ENCODE results near the gene PIK3R1. TPM values are rescaled to one million over a fixed set of nuclear protein-coding genes. Genes with fewer than 3 reads are reported as not detected.

The PIK3R1 gene
- total RNA-seq, 8 experiments from 2014 or later: 14.6 to 127 (median 36.8) TPM

GRCh38 chr5:68273717-68274409, 58.3 kb downstream of the PIK3R1 start:
- Histone ChIP-seq H3K4me3 (no peak overlapping the region), H3K27ac (no peak overlapping the region), H3K4me1 (replicated peaks in 1 of 2) (peaks cover 3 to 6% of the 10 kb centered on the region in 2 donors)
- in situ Hi-C loops (cut with MboI; ENCODE audit: low pct_unique_long_range_greater_than_20kb in 2 of 9, low sequenced_read_pairs in 9 of 9, unreplicated experiment in 9 of 9): loop anchor here in 6 of 9 experiments (25.0 kb wide), 2 partner anchors 262 to 1037 kb away; no protein-coding TSS in a partner anchor
- ATAC-seq (replicated peaks in 6 of 8): no peak
- WGBS, 10 experiments: 67 to 100% (median 90%) methylated on average over 1 to 3 of the region's 3 CpGs; no CpG with 5 or more reads in 1 of the 10 experiments

DNA sequence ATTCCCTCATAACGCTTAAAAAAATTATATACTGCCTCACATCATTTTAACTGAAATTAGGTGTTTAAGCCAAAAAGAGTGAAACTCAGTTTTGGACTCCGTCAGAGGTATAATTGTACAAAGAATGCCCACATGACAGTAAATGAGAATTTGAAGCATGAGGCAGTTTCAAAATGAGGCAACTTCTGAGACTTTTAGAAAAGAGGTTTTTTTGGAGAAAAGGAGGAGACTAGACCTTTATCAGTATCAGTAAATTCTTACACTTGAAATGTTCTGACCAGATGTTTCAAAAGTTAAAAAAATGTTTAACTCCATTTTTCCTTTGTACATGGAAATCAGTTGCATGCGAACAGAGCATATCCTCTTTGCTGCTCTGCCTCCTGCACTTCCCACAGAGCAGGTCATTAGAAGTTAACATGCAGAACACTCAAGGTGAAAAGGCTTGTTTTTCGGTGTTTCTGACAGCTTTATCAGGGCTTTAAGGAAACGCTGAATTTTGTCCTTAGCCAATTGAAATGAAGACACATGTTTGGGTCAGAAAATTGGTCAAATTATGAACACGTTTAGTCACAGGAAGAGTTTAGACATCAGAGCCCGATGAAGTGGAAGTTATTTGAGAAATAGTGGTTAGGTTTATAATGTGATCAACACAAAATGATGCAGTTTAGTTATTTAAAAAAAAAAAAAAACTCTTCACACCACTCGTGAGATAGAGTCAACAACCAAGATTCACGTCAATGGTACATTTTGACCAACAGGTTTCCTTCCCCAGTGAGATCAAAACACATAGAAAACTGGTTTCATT, 59.5 kb downstream of the PIK3R1 start:
- 38 to 97% (median 78%) methylated on average over 5 to 9 of the region's 9 CpGs for WGBS, 10 experiments
- Histone ChIP-seq H3K27ac (no peak overlapping the region), H3K4me3 (no peak overlapping the region), H3K4me1 (replicated peaks in 1 of 2) (peaks cover 3 to 6% of the 10 kb centered on the region in 2 donors)
- no peak for ATAC-seq (replicated peaks in 6 of 8)
- in situ Hi-C loops (cut with MboI; ENCODE audit: low pct_unique_long_range_greater_than_20kb in 2 of 9, low sequenced_read_pairs in 9 of 9, unreplicated experiment in 9 of 9): loop anchor here in 7 of 9 experiments (25.0 kb wide), 6 partner anchors 187 to 1038 kb away; no protein-coding TSS in a partner anchor

DNA sequence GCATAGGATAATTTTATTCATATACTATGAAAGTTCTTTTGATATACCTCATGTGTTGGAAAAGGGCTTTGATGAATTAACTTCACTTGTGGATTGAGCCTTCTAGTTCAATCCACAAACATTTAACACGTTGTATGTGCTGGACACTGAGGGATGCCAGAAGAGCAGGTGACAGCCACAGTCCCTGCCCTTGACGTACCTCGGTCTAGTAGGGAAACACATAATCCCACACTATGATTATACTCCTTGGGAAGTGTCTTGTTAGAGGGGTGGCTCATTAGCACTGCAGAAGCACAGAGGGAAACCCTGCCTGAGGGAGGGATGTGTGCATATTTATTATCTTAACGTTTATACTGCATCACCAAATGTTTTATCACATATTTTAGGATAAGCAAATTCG, 61.2 kb downstream of the PIK3R1 start:
- Histone ChIP-seq H3K27ac (no peak overlapping the region), H3K4me1 (replicated peaks in 1 of 2) (no peaks in the 10 kb centered on the region), H3K4me3 (no peak overlapping the region)
- 78 to 100% (median 94%) methylated on average over 1 to 5 of the region's 5 CpGs; no CpG with 5 or more reads in 2 of the 10 experiments for WGBS, 10 experiments
- in situ Hi-C loops (cut with MboI; ENCODE audit: low pct_unique_long_range_greater_than_20kb in 2 of 9, low sequenced_read_pairs in 9 of 9, unreplicated experiment in 9 of 9): loop anchor here in 7 of 9 experiments (25.0 kb wide), 4 partner anchors 186 to 736 kb away; no protein-coding TSS in a partner anchor
- ATAC-seq (replicated peaks in 6 of 8): peak in 1 of 8 experiments; percentile 61

- WGBS, 10 experiments: 75 to 100% (median 95%) methylated on average over 2 to 5 of the region's 5 CpGs
- Histone ChIP-seq H3K4me1 (replicated peaks in 1 of 2) (no peaks in the 10 kb centered on the region), H3K4me3 (no peak overlapping the region), H3K27ac (no peak overlapping the region)
- in situ Hi-C loops (cut with MboI; ENCODE audit: low pct_unique_long_range_greater_than_20kb in 2 of 9, low sequenced_read_pairs in 9 of 9, unreplicated experiment in 9 of 9): loop anchor here in 7 of 9 experiments (25.0 kb wide), 4 partner anchors 185 to 735 kb away; no protein-coding TSS in a partner anchor
- ATAC-seq (replicated peaks in 6 of 8): no peak
These were observed 61.9 kb downstream of the PIK3R1 start for GRCh38 chr5:68277431-68277830.

GRCh38 chr5:68279984-68280383, 64.4 kb downstream of the PIK3R1 start:
- H3K4me1 ChIP-seq (replicated peaks in 1 of 2): no peaks in the 10 kb centered on the region
- in situ Hi-C loops (cut with MboI; ENCODE audit: low pct_unique_long_range_greater_than_20kb in 2 of 9, low sequenced_read_pairs in 9 of 9, unreplicated experiment in 9 of 9): loop anchor here in 7 of 9 experiments (25.0 kb wide), 4 partner anchors 182 to 732 kb away; no protein-coding TSS in a partner anchor
- WGBS, 10 experiments: 14 to 100% (median 100%) methylated on average over 1 to 4 of the region's 4 CpGs; no CpG with 5 or more reads in 1 of the 10 experiments
- no peak overlapping the region for H3K27ac ChIP-seq
- H3K4me3 ChIP-seq: no peak overlapping the region
- ATAC-seq (replicated peaks in 6 of 8): no peak

DNA sequence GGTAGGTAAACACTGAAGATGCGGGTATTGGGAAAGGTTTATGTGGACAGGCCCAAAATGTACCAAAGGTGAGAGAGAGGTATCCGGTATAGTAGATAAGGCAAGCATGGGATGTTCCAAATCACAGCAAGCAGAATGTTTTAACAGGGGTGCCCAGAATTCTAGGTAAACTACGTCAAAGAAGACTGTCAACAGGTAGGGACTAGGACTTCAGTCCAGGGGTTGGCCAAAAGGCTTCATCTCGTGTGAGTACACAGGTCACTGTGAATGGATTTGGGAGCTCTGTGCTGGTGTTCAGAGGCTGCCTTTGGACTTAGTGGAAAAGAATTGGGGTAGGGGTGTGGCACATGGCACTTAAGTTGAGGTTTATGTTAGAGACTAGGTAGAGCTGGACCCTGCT, 66.4 kb downstream of the PIK3R1 start:
- ATAC-seq (replicated peaks in 6 of 8): no peak
- Histone ChIP-seq H3K4me1 (replicated peaks in 1 of 2) (no peaks in the 10 kb centered on the region), H3K27ac (no peak overlapping the region), H3K4me3 (no peak overlapping the region)
- 82 to 100% (median 100%) methylated on average over 1 to 3 of the region's 4 CpGs; no CpG with 5 or more reads in 2 of the 10 experiments for WGBS, 10 experiments
- in situ Hi-C loops (cut with MboI; ENCODE audit: low pct_unique_long_range_greater_than_20kb in 2 of 9, low sequenced_read_pairs in 9 of 9, unreplicated experiment in 9 of 9): loop anchor here in 7 of 9 experiments (25.0 kb wide), 4 partner anchors 180 to 730 kb away; no protein-coding TSS in a partner anchor

GRCh38 chr5:68283766-68284165, 68.2 kb downstream of the PIK3R1 start:
- H3K27ac ChIP-seq: no peak overlapping the region
- in situ Hi-C loops (cut with MboI; ENCODE audit: low pct_unique_long_range_greater_than_20kb in 2 of 9, low sequenced_read_pairs in 9 of 9, unreplicated experiment in 9 of 9): loop anchor here in 7 of 9 experiments (25.0 kb wide), 4 partner anchors 179 to 729 kb away; no protein-coding TSS in a partner anchor
- no peak for ATAC-seq (replicated peaks in 6 of 8)
- WGBS, 10 experiments: 50 to 100% (median 86%) methylated on average over 1 to 3 of the region's 4 CpGs; no CpG with 5 or more reads in 1 of the 10 experiments
- H3K4me3 ChIP-seq: no peak overlapping the region
- H3K4me1 ChIP-seq (replicated peaks in 1 of 2): peaks cover 2 to 4% of the 10 kb centered on the region in 2 donors

DNA sequence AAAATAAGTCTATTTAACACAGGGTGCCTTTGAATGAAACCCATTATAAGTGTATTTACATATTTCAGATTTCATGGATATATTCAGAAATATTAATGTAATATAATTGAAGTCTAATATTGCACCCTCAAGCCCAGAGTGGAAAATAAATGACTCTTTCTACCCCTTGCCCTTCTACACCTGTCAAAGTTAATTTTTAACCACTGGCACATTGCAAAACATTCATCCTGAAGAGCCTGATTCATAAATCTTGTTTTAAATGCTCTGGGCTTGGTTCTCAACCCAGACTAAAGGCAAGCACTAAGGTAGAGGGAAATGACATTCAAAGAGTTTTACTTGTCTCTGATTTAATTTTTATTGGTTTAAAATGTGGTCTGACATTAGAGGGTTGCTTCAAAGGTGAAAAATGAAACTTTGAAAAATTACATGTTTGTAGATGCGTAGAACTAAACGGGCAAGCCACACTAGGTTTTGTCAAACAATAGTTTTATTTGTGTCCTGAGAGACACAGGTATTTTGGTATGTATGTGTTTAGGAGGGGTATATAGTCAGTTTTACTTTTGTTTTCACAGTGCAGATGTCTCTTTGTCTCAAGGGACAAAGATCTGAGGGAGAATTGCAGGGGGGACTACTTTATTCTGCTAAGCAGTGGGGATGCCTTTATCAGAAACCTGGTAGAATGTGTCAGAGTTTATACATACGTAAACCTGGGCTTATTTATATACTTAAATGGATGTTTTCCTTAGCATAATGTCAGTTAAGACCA, 69.7 kb downstream of the PIK3R1 start:
- in situ Hi-C loops (cut with MboI; ENCODE audit: low pct_unique_long_range_greater_than_20kb in 2 of 9, low sequenced_read_pairs in 9 of 9, unreplicated experiment in 9 of 9): loop anchor here in 8 of 9 experiments (5.0 to 25.0 kb wide), 5 partner anchors 167 to 727 kb away; no protein-coding TSS in a partner anchor
- Histone ChIP-seq H3K4me1 (replicated peaks in 1 of 2) (peaks cover 6 to 9% of the 10 kb centered on the region in 2 donors), H3K4me3 (no peak overlapping the region), H3K27ac (no peak overlapping the region)
- ATAC-seq (replicated peaks in 6 of 8): no peak
- WGBS, 10 experiments: 20 to 100% (median 73%) methylated on average over 1 to 3 of the region's 3 CpGs

- WGBS, 10 experiments: 0 to 27% (median 8%) methylated on average over 1 to 4 of the region's 4 CpGs
- H3K27ac ChIP-seq: no peak overlapping the region
- peak in 1 of 8 experiments; percentile 10 for ATAC-seq (replicated peaks in 6 of 8)
- in situ Hi-C loops (cut with MboI; ENCODE audit: low pct_unique_long_range_greater_than_20kb in 2 of 9, low sequenced_read_pairs in 9 of 9, unreplicated experiment in 9 of 9): loop anchor here in 8 of 9 experiments (5.0 to 25.0 kb wide), 5 partner anchors 166 to 726 kb away; no protein-coding TSS in a partner anchor
- no peak overlapping the region for H3K4me3 ChIP-seq
- H3K4me1 ChIP-seq (replicated peaks in 1 of 2): peaks cover 6 to 10% of the 10 kb centered on the region in 2 donors
These were observed 70.5 kb downstream of the PIK3R1 start for GRCh38 chr5:68285851-68286611.

DNA sequence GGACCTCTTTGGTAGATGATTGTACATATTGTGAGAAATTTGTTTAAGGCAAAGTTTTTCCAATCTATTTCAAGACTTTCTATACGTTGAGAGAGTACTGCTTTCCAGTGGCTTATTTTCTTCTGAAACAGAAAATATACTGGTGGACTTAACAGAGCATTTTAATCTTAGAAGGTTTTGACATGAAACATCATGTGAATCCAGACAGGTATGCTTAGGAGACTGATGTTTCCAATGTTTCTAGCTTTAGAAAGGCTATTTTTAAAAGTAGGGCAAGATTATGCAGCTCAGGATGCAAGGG, 71.0 kb downstream of the PIK3R1 start:
- in situ Hi-C loops (cut with MboI; ENCODE audit: low pct_unique_long_range_greater_than_20kb in 2 of 9, low sequenced_read_pairs in 9 of 9, unreplicated experiment in 9 of 9): loop anchor here in 8 of 9 experiments (5.0 to 25.0 kb wide), 5 partner anchors 166 to 726 kb away; no protein-coding TSS in a partner anchor
- no peak for ATAC-seq (replicated peaks in 6 of 8)
- H3K4me1 ChIP-seq (replicated peaks in 1 of 2): peaks cover 7 to 10% of the 10 kb centered on the region in 2 donors
- H3K27ac ChIP-seq: no peak overlapping the region
- 0 to 86% (median 36%) methylated on average over 1 of the region's 1 CpG; no CpG with 5 or more reads in 4 of the 10 experiments for WGBS, 10 experiments
- no peak overlapping the region for H3K4me3 ChIP-seq

DNA sequence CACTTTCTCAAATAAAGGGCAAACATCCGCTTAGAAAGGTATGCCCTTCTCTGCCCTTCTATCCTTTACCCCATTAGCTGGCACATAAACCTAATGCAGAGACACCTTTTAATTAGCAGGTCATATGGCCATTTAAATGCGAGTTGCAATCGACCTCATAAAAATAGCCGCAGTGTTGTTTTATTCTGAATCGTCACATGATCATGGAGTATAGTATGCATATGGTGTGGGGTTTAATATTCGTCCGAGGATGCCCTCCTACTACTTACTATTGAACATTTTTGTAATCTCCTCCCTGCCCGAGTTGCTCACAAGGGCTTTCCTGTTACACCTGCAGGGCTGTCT, 72.0 kb downstream of the PIK3R1 start:
- H3K4me3 ChIP-seq: peak overlapping the region; percentile 42 to 56 (median 46)
- in situ Hi-C loops (cut with MboI; ENCODE audit: low pct_unique_long_range_greater_than_20kb in 2 of 9, low sequenced_read_pairs in 9 of 9, unreplicated experiment in 9 of 9): loop anchor here in 8 of 9 experiments (5.0 to 25.0 kb wide), 5 partner anchors 165 to 725 kb away; no protein-coding TSS in a partner anchor
- peak overlapping the region; percentile 70 to 89 for H3K27ac ChIP-seq
- no peak for ATAC-seq (replicated peaks in 6 of 8)
- 45 to 100% (median 72%) methylated on average over 1 to 8 of the region's 8 CpGs; no CpG with 5 or more reads in 4 of the 10 experiments for WGBS, 10 experiments
- H3K4me1 ChIP-seq (replicated peaks in 1 of 2): peaks cover 11 to 18% of the 10 kb centered on the region in 2 donors

Measured in motor neuron (in vitro differentiated cells).